Left ventricle myocardium inferior (tissue), 1 donor: ENCODE data around the gene SLC25A45. TPM values are rescaled to one million over a fixed set of nuclear protein-coding genes. Genes with fewer than 3 reads are reported as not detected.
A peak's percentile ranks its signal among the peaks of the same experiment; 100 is the strongest.

Experiments used
- DNase-seq: peaks from one replicate; pipeline ENCODE4 v3.0.0-alpha.2; 2020
- H3K27ac ChIP-seq: fragments of 200-600 bp; replicated peaks from 2 replicates; pipeline ENCODE4 v1.8.0; 2021
- H3K27me3 ChIP-seq: fragments of 200-600 bp; 2 replicates; pipeline ENCODE4 v1.8.0; 2021; ENCODE audit warnings: low read depth
- H3K36me3 ChIP-seq: fragments of 200-600 bp; 2 replicates; pipeline ENCODE4 v1.8.0; 2021
- H3K4me1 ChIP-seq: fragments of 200-600 bp; 2 replicates; pipeline ENCODE4 v1.8.0; 2021
- H3K4me3 ChIP-seq: fragments of 200-600 bp; 2 replicates; pipeline ENCODE4 v1.8.0; 2021; ENCODE audit warnings: mild to moderate bottlenecking, moderate library complexity
- H3K9me3 ChIP-seq: fragments of 200-600 bp; replicated peaks from 2 replicates; pipeline ENCODE4 v1.8.0; 2021
- CTCF ChIP-seq: fragments of 200-600 bp; IDR thresholded peaks from 2 replicates; pipeline ENCODE4 v1.8.0; 2021; ENCODE audit warnings: antibody characterized with exemption, mild to moderate bottlenecking, borderline replicate concordance
- intact Hi-C: fragments of 100-400 bp; cut with micrococcal nuclease; formaldehyde crosslinking; loops from one replicate; pipeline ENCODE4 v1.11.0; 2022
- total RNA-seq: library from RNA; stranded (reverse); fragmentation: NEBNext Ultra II Directional; extraction: Animal tissue kit (Norgen Biotek cat#: 25700); gene quantifications from one replicate; pipeline ENCODE4 v1.2.1, GENCODE V29; 2021
- donor health status: DM: no; HTN: yes; CAD: no; lungs with severe emphysema.

Gene SLC25A45
- total RNA-seq, 1 donor from 2014 or later: 5.0 TPM

GRCh38 chr11:65425971-65426838 is 43.8 kb upstream of the SLC25A45 start:
- no peak for DNase-seq
- intact Hi-C loops: no loop called here
- no peak for TF ChIP-seq CTCF
- H3K27ac ChIP-seq: peak overlapping the region; percentile 100
- peak overlapping the region; percentile 80 for H3K4me3 ChIP-seq
- peaks cover 86% of the 10 kb centered on the region for H3K4me1 ChIP-seq
- H3K27me3 ChIP-seq: no peaks in the 10 kb centered on the region
- no peaks in the 10 kb centered on the region for H3K9me3 ChIP-seq
- peaks cover 66% of the 10 kb centered on the region for H3K36me3 ChIP-seq

DNA sequence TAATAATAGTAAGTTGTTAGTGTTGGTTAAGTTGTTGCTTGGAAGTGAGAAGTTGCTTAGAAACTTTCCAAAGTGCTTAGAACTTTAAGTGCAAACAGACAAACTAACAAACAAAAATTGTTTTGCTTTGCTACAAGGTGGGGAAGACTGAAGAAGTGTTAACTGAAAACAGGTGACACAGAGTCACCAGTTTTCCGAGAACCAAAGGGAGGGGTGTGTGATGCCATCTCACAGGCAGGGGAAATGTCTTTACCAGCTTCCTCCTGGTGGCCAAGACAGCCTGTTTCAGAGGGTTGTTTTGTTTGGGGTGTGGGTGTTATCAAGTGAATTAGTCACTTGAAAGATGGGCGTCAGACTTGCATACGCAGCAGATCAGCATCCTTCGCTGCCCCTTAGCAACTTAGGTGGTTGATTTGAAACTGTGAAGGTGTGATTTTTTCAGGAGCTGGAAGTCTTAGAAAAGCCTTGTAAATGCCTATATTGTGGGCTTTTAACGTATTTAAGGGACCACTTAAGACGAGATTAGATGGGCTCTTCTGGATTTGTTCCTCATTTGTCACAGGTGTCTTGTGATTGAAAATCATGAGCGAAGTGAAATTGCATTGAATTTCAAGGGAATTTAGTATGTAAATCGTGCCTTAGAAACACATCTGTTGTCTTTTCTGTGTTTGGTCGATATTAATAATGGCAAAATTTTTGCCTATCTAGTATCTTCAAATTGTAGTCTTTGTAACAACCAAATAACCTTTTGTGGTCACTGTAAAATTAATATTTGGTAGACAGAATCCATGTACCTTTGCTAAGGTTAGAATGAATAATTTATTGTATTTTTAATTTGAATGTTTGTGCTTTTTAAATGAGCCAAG is 42.9 kb upstream of the SLC25A45 start:
- Histone ChIP-seq H3K27me3 (no peaks in the 10 kb centered on the region), H3K9me3 (no peaks in the 10 kb centered on the region), H3K4me1 (peaks cover 86% of the 10 kb centered on the region), H3K27ac (peak overlapping the region; percentile 100), H3K36me3 (peaks cover 58% of the 10 kb centered on the region), H3K4me3 (peak overlapping the region; percentile 80)
- intact Hi-C loops: no loop called here
- peak; percentile 30 for TF ChIP-seq CTCF
- DNase-seq: peak; percentile 12

GRCh38 chr11:65424205-65425104 is 42.0 kb upstream of the SLC25A45 start:
- Histone ChIP-seq H3K4me3 (peak overlapping the region; percentile 80), H3K27me3 (no peaks in the 10 kb centered on the region), H3K4me1 (peaks cover 86% of the 10 kb centered on the region), H3K27ac (peak overlapping the region; percentile 100), H3K9me3 (no peaks in the 10 kb centered on the region), H3K36me3 (peaks cover 56% of the 10 kb centered on the region)
- intact Hi-C loops: loop anchor here (5.0 kb wide), 1 partner anchor 78 kb away; no protein-coding TSS in a partner anchor
- TF ChIP-seq CTCF: no peak
- peak; percentile 50 for DNase-seq

GRCh38 chr11:65423516-65424204 is 41.2 kb upstream of the SLC25A45 start:
- H3K4me1 ChIP-seq: peaks cover 87% of the 10 kb centered on the region
- no peaks in the 10 kb centered on the region for H3K27me3 ChIP-seq
- peak; percentile 20 for DNase-seq
- intact Hi-C loops: loop anchor here (5.0 kb wide), 1 partner anchor 79 kb away; no protein-coding TSS in a partner anchor
- H3K9me3 ChIP-seq: no peaks in the 10 kb centered on the region
- no peak for TF ChIP-seq CTCF
- H3K27ac ChIP-seq: peak overlapping the region; percentile 100
- peak overlapping the region; percentile 80 for H3K4me3 ChIP-seq
- H3K36me3 ChIP-seq: peaks cover 56% of the 10 kb centered on the region
